ENCODE data around the gene AHDC1.

GRCh38 chr1:27627061-27627460 lies 23.1 kb upstream of the AHDC1 start:
- TF ChIP-seq SLC30A9 (CRISPR knock-in tag; IDR thresholded peaks at IDR 0.05) = no peak
- no peak for TF ChIP-seq MAX (CRISPR knock-in tag; IDR thresholded peaks at IDR 0.05)
- TF ChIP-seq POLR2AphosphoS5 (IDR thresholded peaks at IDR 0.05; ENCODE audit: control insufficient read depth, insufficient read depth, low read depth, low read length) = no peak
- no peak for TF ChIP-seq CBX2 (IDR thresholded peaks at IDR 0.05; ENCODE audit: insufficient read depth, low read length, poor library complexity, severe bottlenecking)
- no peak for TF ChIP-seq ZNF561 (CRISPR knock-in tag; conservative IDR thresholded peaks at IDR 0.05)
- TF ChIP-seq TAF15 (IDR thresholded peaks at IDR 0.05; ENCODE audit: low read depth, low read length) = no peak
- TF ChIP-seq ZNF717 (CRISPR knock-in tag; IDR thresholded peaks at IDR 0.05) = no peak
- TF ChIP-seq CHD4 (IDR thresholded peaks at IDR 0.05; ENCODE audit: insufficient read depth, insufficient replicate concordance, low read depth, low read length, poor library complexity, severe bottlenecking) = no peak
- no peak for TF ChIP-seq NR2C2 (CRISPR knock-in tag; IDR thresholded peaks at IDR 0.05)
- TF ChIP-seq NR2C2 (tag; IDR thresholded peaks at IDR 0.05) = no peak

Data from K562 (cell line).